Measurements from ENCODE around the gene ULK4. TPM values are rescaled to one million over a fixed set of nuclear protein-coding genes. Genes with fewer than 3 reads are reported as not detected.

Gene ULK4
- total RNA-seq, 1 experiment from 2014 or later: 14.3 TPM

- no peak for TF ChIP-seq TCF7L2 (IDR thresholded peaks at IDR 0.05; ENCODE audit: low read depth, low read length)
- no peak for TF ChIP-seq SIN3A (IDR thresholded peaks at IDR 0.05; ENCODE audit: borderline replicate concordance, insufficient read depth, low read depth, low read length)
- TF ChIP-seq, protein P1, sequence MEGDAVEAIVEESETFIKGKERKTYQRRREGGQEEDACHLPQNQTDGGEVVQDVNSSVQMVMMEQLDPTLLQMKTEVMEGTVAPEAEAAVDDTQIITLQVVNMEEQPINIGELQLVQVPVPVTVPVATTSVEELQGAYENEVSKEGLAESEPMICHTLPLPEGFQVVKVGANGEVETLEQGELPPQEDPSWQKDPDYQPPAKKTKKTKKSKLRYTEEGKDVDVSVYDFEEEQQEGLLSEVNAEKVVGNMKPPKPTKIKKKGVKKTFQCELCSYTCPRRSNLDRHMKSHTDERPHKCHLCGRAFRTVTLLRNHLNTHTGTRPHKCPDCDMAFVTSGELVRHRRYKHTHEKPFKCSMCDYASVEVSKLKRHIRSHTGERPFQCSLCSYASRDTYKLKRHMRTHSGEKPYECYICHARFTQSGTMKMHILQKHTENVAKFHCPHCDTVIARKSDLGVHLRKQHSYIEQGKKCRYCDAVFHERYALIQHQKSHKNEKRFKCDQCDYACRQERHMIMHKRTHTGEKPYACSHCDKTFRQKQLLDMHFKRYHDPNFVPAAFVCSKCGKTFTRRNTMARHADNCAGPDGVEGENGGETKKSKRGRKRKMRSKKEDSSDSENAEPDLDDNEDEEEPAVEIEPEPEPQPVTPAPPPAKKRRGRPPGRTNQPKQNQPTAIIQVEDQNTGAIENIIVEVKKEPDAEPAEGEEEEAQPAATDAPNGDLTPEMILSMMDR (IDR thresholded peaks at IDR 0.05): no peak
- TF ChIP-seq, protein P2, sequence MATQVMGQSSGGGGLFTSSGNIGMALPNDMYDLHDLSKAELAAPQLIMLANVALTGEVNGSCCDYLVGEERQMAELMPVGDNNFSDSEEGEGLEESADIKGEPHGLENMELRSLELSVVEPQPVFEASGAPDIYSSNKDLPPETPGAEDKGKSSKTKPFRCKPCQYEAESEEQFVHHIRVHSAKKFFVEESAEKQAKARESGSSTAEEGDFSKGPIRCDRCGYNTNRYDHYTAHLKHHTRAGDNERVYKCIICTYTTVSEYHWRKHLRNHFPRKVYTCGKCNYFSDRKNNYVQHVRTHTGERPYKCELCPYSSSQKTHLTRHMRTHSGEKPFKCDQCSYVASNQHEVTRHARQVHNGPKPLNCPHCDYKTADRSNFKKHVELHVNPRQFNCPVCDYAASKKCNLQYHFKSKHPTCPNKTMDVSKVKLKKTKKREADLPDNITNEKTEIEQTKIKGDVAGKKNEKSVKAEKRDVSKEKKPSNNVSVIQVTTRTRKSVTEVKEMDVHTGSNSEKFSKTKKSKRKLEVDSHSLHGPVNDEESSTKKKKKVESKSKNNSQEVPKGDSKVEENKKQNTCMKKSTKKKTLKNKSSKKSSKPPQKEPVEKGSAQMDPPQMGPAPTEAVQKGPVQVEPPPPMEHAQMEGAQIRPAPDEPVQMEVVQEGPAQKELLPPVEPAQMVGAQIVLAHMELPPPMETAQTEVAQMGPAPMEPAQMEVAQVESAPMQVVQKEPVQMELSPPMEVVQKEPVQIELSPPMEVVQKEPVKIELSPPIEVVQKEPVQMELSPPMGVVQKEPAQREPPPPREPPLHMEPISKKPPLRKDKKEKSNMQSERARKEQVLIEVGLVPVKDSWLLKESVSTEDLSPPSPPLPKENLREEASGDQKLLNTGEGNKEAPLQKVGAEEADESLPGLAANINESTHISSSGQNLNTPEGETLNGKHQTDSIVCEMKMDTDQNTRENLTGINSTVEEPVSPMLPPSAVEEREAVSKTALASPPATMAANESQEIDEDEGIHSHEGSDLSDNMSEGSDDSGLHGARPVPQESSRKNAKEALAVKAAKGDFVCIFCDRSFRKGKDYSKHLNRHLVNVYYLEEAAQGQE (IDR thresholded peaks at IDR 0.05; ENCODE audit: insufficient read depth in 1 of 2, low read depth in 2 of 2, low read length in 1 of 2): no peak
- no peak for TF ChIP-seq POLR2AphosphoS5 (IDR thresholded peaks at IDR 0.05; ENCODE audit: low read depth, low read length)
- H3K27ac ChIP-seq (ENCODE audit: low read length): no peak overlapping the region
- ChIA-PET CTCF (no interaction called here), POLR2A (no interaction called here)
- H3K9me3 ChIP-seq (ENCODE audit: control insufficient read depth, insufficient read depth, low read depth, low read length): no peaks in the 10 kb centered on the region
- in situ Hi-C loops (cut with HindIII; ENCODE audit: low pct_unique_long_range_greater_than_20kb, low sequenced_read_pairs) (no loop called here), intact Hi-C loops (cut with micrococcal nuclease; ENCODE audit: unreplicated experiment) (no loop called here)
- no TSS peak for BruUV-seq (replicated peaks)
- H3K36me3 ChIP-seq (ENCODE audit: control insufficient read depth, insufficient read depth, low read length): no peaks in the 10 kb centered on the region
- H3K27me3 ChIP-seq (ENCODE audit: control insufficient read depth, insufficient read depth, low read length): no peaks in the 10 kb centered on the region
- no peak overlapping the region for H3K4me3 ChIP-seq (ENCODE audit: low read depth in 2 of 2, low read length in 2 of 2)
- no peaks in the 10 kb centered on the region for H3K4me1 ChIP-seq (ENCODE audit: control insufficient read depth, insufficient read depth, low read length)
- no peak for ATAC-seq
- no peak for DNase-seq (ENCODE audit: low read depth, low spot score)
These were observed 358.1 kb downstream of the ULK4 start for GRCh38 chr3:41603807-41604206.

DNA sequence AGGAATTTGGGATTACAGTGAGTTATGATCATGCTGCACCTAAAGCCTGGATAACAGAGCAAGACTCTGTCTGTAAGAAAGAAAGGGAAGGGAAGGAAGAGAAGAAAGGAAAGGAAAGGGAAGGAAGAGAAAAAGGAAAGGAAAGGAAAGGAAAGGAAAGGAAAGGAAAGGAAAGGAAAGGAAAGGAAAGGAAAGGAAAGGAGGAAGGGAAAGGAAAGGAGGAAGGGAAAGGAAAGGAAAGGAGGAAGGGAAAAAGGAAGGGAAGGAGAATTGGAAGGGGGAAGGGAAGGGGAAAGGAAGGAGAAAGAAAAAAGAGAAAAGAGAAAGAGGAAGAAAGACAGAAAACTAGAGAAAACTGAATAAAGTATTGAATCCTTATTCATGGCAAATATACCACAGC lies 359.8 kb downstream of the ULK4 start:
- Histone ChIP-seq H3K27ac (ENCODE audit: low read length) (no peak overlapping the region), H3K9me3 (ENCODE audit: control insufficient read depth, insufficient read depth, low read depth, low read length) (no peaks in the 10 kb centered on the region), H3K27me3 (ENCODE audit: control insufficient read depth, insufficient read depth, low read length) (no peaks in the 10 kb centered on the region), H3K4me3 (ENCODE audit: low read depth in 2 of 2, low read length in 2 of 2) (no peak overlapping the region), H3K4me1 (ENCODE audit: control insufficient read depth, insufficient read depth, low read length) (no peaks in the 10 kb centered on the region), H3K36me3 (ENCODE audit: control insufficient read depth, insufficient read depth, low read length) (no peaks in the 10 kb centered on the region)
- CTCF ChIA-PET: no interaction called here
- no TSS peak for BruUV-seq (replicated peaks)
- intact Hi-C loops (cut with micrococcal nuclease; ENCODE audit: unreplicated experiment): no loop called here
- POLR2A ChIA-PET: no interaction called here
- no peak for ATAC-seq
- no peak for DNase-seq (ENCODE audit: low read depth, low spot score)
- TF ChIP-seq SIN3A (IDR thresholded peaks at IDR 0.05; ENCODE audit: borderline replicate concordance, insufficient read depth, low read depth, low read length): no peak
- TF ChIP-seq, protein P2 (IDR thresholded peaks at IDR 0.05; ENCODE audit: insufficient read depth in 1 of 2, low read depth in 2 of 2, low read length in 1 of 2): no peak
- no peak for TF ChIP-seq POLR2AphosphoS5 (IDR thresholded peaks at IDR 0.05; ENCODE audit: low read depth, low read length)
- TF ChIP-seq, protein P1 (IDR thresholded peaks at IDR 0.05): no peak
- no peak for TF ChIP-seq TCF7L2 (IDR thresholded peaks at IDR 0.05; ENCODE audit: low read depth, low read length)
- in situ Hi-C loops (cut with HindIII; ENCODE audit: low pct_unique_long_range_greater_than_20kb, low sequenced_read_pairs): no loop called here
